ENCODE data around the gene NEAT1. TPM values are rescaled to one million over a fixed set of nuclear protein-coding genes. Genes with fewer than 3 reads are reported as not detected.

Gene NEAT1
- total and polyA plus RNA-seq, 12 donors: 20.9 to 6,838 (median 335) TPM

- TF ChIP-seq, protein P1, sequence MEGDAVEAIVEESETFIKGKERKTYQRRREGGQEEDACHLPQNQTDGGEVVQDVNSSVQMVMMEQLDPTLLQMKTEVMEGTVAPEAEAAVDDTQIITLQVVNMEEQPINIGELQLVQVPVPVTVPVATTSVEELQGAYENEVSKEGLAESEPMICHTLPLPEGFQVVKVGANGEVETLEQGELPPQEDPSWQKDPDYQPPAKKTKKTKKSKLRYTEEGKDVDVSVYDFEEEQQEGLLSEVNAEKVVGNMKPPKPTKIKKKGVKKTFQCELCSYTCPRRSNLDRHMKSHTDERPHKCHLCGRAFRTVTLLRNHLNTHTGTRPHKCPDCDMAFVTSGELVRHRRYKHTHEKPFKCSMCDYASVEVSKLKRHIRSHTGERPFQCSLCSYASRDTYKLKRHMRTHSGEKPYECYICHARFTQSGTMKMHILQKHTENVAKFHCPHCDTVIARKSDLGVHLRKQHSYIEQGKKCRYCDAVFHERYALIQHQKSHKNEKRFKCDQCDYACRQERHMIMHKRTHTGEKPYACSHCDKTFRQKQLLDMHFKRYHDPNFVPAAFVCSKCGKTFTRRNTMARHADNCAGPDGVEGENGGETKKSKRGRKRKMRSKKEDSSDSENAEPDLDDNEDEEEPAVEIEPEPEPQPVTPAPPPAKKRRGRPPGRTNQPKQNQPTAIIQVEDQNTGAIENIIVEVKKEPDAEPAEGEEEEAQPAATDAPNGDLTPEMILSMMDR (IDR thresholded peaks at IDR 0.05): no peak
- peak in 1 of 2 donors; percentile 88 for TF ChIP-seq POLR2A (IDR thresholded peaks at IDR 0.05)
- peak overlapping the region; percentile 91 to 100 (median 100) for H3K27ac ChIP-seq
- intact Hi-C loops (cut with DNase I): loop anchor here in 1 of 2 donors (5.0 kb wide), 1 partner anchor 76 kb away; the partner anchor contains the start of gene MALAT1
- peak; percentile 94 to 99 (median 99) for DNase-seq
- peaks cover 49 to 54% of the 10 kb centered on the region in 2 donors for H3K4me1 ChIP-seq (replicated peaks in 1 of 2)
- peak overlapping the region in 2 of 4 donors; percentile 82 to 83 for H3K4me3 ChIP-seq
- no peaks in the 10 kb centered on the region for H3K27me3 ChIP-seq
- 3 to 6% (median 4%) methylated on average over 13 to 15 of the region's 15 CpGs for WGBS, 4 donors
- H3K36me3 ChIP-seq (replicated peaks in 1 of 2): peaks cover 0 to 29% of the 10 kb centered on the region in 2 donors
- no peaks in the 10 kb centered on the region for H3K9me3 ChIP-seq (replicated peaks in 1 of 3)
Observed at GRCh38 chr11:65420979-65421793, 1.4 kb upstream of the NEAT1 start.

DNA sequence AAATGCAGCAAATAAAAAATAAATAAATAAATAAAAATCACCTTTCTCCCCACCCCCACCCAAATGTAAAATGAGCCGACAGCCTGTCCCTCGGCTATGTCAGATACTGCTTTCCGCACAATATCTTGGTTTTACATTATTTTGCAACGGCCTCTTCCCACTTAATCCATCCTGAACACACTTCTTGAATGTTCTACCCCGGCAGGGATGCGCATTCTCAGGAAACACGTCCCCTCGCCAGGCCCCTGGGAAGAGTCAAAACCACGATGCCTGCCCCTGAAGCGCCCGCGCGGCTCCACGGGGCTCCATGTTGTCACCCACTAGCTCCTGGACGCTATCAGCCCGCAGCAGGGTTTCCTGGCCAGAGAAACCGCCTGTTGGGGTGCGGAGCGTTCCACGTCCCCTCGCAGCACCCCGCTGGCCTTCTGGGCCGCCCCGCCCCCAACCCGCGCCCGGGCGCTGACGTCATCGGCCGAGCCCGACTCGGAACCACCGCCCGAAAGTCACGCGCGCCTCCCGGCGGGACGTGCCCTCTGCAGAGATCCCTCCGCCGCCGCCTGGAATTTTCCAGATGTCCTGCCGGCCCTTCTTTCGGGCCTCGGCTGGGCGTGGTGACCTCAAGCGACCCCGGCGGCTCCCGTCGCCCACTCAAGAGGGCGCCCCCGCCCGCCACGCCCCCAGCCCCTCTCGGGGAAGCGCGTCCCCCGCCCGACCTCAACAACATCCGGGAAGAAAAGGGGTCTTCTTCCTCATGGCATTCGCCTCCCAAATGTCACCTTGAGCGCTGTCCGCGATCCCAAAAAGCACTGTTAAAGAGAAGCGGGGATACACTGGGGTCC is 585 bp upstream of the NEAT1 start:
- H3K4me3 ChIP-seq: peak overlapping the region in 2 of 4 donors; percentile 82 to 83
- intact Hi-C loops (cut with DNase I): loop anchor here in 1 of 2 donors (5.0 kb wide), 1 partner anchor 75 kb away; the partner anchor contains the start of gene MALAT1
- WGBS, 4 donors: 0 to 1% (median 0%) methylated on average over 13 to 68 of the region's 68 CpGs
- TF ChIP-seq POLR2A (IDR thresholded peaks at IDR 0.05): peak in 1 of 2 donors; percentile 86
- TF ChIP-seq, protein P1 (IDR thresholded peaks at IDR 0.05): no peak
- peaks cover 0 to 37% of the 10 kb centered on the region in 2 donors for H3K36me3 ChIP-seq (replicated peaks in 1 of 2)
- H3K27me3 ChIP-seq: no peaks in the 10 kb centered on the region
- no peaks in the 10 kb centered on the region for H3K9me3 ChIP-seq (replicated peaks in 1 of 3)
- DNase-seq: peak; percentile 98 to 99 (median 98)
- peaks cover 44 to 53% of the 10 kb centered on the region in 2 donors for H3K4me1 ChIP-seq (replicated peaks in 1 of 2)
- peak overlapping the region; percentile 91 to 100 (median 100) for H3K27ac ChIP-seq

DNA sequence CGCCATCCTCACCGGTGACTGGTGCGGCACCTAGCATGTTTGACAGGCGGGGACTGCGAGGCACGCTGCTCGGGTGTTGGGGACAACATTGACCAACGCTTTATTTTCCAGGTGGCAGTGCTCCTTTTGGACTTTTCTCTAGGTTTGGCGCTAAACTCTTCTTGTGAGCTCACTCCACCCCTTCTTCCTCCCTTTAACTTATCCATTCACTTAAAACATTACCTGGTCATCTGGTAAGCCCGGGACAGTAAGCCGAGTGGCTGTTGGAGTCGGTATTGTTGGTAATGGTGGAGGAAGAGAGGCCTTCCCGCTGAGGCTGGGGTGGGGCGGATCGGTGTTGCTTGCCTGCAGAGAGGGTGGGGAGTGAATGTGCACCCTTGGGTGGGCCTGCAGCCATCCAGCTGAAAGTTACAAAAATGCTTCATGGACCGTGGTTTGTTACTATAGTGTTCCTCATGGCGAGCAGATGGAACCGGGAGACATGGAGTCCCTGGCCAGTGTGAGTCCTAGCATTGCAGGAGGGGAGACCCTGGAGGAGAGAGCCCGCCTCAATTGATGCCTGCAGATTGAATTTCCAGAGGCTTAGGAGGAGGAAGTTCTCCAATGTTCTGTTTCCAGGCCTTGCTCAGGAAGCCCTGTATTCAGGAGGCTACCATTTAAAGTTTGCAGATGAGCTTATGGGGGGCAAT is 1.1 kb downstream of the NEAT1 start:
- TF ChIP-seq, protein P1 (IDR thresholded peaks at IDR 0.05): peak in 1 of 6 experiments; percentile 1
- no peak for TF ChIP-seq POLR2A (IDR thresholded peaks at IDR 0.05)
- peak in 4 of 7 donors; percentile 42 to 67 (median 54) for DNase-seq
- peak overlapping the region; percentile 91 to 100 (median 100) for H3K27ac ChIP-seq
- peak overlapping the region; percentile 64 to 84 (median 82) for H3K4me3 ChIP-seq
- 8 to 16% (median 10%) methylated on average over 15 to 19 of the region's 19 CpGs for WGBS, 4 donors
- peaks cover 0 to 39% of the 10 kb centered on the region in 2 donors for H3K36me3 ChIP-seq (replicated peaks in 1 of 2)
- H3K9me3 ChIP-seq (replicated peaks in 1 of 3): no peaks in the 10 kb centered on the region
- no peaks in the 10 kb centered on the region for H3K27me3 ChIP-seq
- H3K4me1 ChIP-seq (replicated peaks in 1 of 2): peaks cover 31 to 53% of the 10 kb centered on the region in 2 donors
- intact Hi-C loops (cut with DNase I): loop anchor here in 1 of 2 donors (5.0 kb wide), 1 partner anchor 74 kb away; the partner anchor contains the start of gene MALAT1
